ENCODE data around the gene HPS1. TPM values are rescaled to one million over a fixed set of nuclear protein-coding genes. Genes with fewer than 3 reads are reported as not detected.

HPS1 gene
- total RNA-seq, 4 donors from 2014 or later = 23.3 to 63.9 (median 54.8) TPM

- TF ChIP-seq CTCF (IDR thresholded peaks at IDR 0.05) (no peak), POLR2A (IDR thresholded peaks at IDR 0.05) (no peak)
- WGBS, 2 donors = 78 to 87% methylated on average over 6 of the region's 6 CpGs
- no peak overlapping the region for H3K4me3 ChIP-seq (ENCODE audit: low read depth, poor library complexity, severe bottlenecking)
- intact Hi-C loops (cut with DNase I; ENCODE audit: low total_unique reads) = no loop called here
- no peak for DNase-seq (ENCODE audit: low spot score in 2 of 2)
Observed at GRCh38 chr10:98478430-98479222, 31.9 kb upstream of the HPS1 start.

GRCh38 chr10:98477861-98478260 lies 31.1 kb upstream of the HPS1 start:
- DNase-seq (ENCODE audit: low spot score in 2 of 2) = no peak
- H3K4me3 ChIP-seq (ENCODE audit: low read depth, poor library complexity, severe bottlenecking) = no peak overlapping the region
- intact Hi-C loops (cut with DNase I; ENCODE audit: low total_unique reads) = no loop called here
- no peak for TF ChIP-seq CTCF (IDR thresholded peaks at IDR 0.05)

- intact Hi-C loops (cut with DNase I; ENCODE audit: low total_unique reads) = no loop called here
- no peak for DNase-seq (ENCODE audit: low spot score in 2 of 2)
- no peak overlapping the region for H3K4me3 ChIP-seq (ENCODE audit: low read depth, poor library complexity, severe bottlenecking)
- TF ChIP-seq POLR2A (IDR thresholded peaks at IDR 0.05) = no peak
Observed at GRCh38 chr10:98474628-98475027, 27.9 kb upstream of the HPS1 start.

- no peak for DNase-seq (ENCODE audit: low spot score in 2 of 2)
- intact Hi-C loops (cut with DNase I; ENCODE audit: low total_unique reads) = no loop called here
- no peak overlapping the region for H3K4me3 ChIP-seq (ENCODE audit: low read depth, poor library complexity, severe bottlenecking)
- WGBS, 2 donors = 64 to 84% methylated on average over 4 of the region's 4 CpGs
- TF ChIP-seq POLR2A (IDR thresholded peaks at IDR 0.05) (no peak), CTCF (IDR thresholded peaks at IDR 0.05) (no peak)
Observed at GRCh38 chr10:98472196-98472595, 25.5 kb upstream of the HPS1 start.

GRCh38 chr10:98470850-98471249 lies 24.1 kb upstream of the HPS1 start:
- 68 to 74% methylated on average over 5 of the region's 5 CpGs for WGBS, 2 donors
- intact Hi-C loops (cut with DNase I; ENCODE audit: low total_unique reads) = no loop called here
- no peak overlapping the region for H3K4me3 ChIP-seq (ENCODE audit: low read depth, poor library complexity, severe bottlenecking)
- TF ChIP-seq POLR2A (IDR thresholded peaks at IDR 0.05) = no peak
- no peak for TF ChIP-seq CTCF (IDR thresholded peaks at IDR 0.05)
- DNase-seq (ENCODE audit: low spot score in 2 of 2) = no peak

GRCh38 chr10:98469001-98469931 lies 22.5 kb upstream of the HPS1 start:
- 85% methylated on average over 2 of the region's 2 CpGs for WGBS, 2 donors
- TF ChIP-seq CTCF (IDR thresholded peaks at IDR 0.05) (no peak), POLR2A (IDR thresholded peaks at IDR 0.05) (no peak)
- H3K4me3 ChIP-seq (ENCODE audit: low read depth, poor library complexity, severe bottlenecking) = no peak overlapping the region
- intact Hi-C loops (cut with DNase I; ENCODE audit: low total_unique reads) = loop anchor here (10.0 kb wide), 1 partner anchor 776 kb away; no protein-coding TSS in a partner anchor
- no peak for DNase-seq (ENCODE audit: low spot score in 2 of 2)
